ENCODE results near the gene TCF4. TPM values are rescaled to one million over a fixed set of nuclear protein-coding genes. Genes with fewer than 3 reads are reported as not detected.
A peak's percentile ranks its signal among the peaks of the same experiment; 100 is the strongest.

Gene TCF4
- total RNA-seq, 1 experiment from 2014 or later: 261 TPM

- Histone ChIP-seq H3K4me1 (ENCODE audit: low read length) (peaks cover 57% of the 10 kb centered on the region), H3K27ac (ENCODE audit: low read length) (peak overlapping the region; percentile 68), H3K4me3 (ENCODE audit: low read length) (no peak overlapping the region), H3K9me2 (replicated peaks; ENCODE audit: insufficient read depth, low read length) (no peaks in the 10 kb centered on the region), H3K9ac (ENCODE audit: low read length) (peak overlapping the region; percentile 18; the same call in 1 of the 2 replicates), H4K20me1 (ENCODE audit: insufficient read depth, low read depth, low read length) (no peaks in the 10 kb centered on the region), H3K4me2 (ENCODE audit: low read depth, low read length, poor library complexity, severe bottlenecking) (peak overlapping the region; percentile 38), H2AFZ (ENCODE audit: low read length) (no peak overlapping the region), H3K9me3 (ENCODE audit: low read length) (no peaks in the 10 kb centered on the region), H3K79me2 (ENCODE audit: low read length) (peaks cover 35% of the 10 kb centered on the region), H3K36me3 (ENCODE audit: insufficient read depth, low read length) (no peaks in the 10 kb centered on the region), H3K27me3 (ENCODE audit: low read length) (no peaks in the 10 kb centered on the region)
- peak; percentile 79 for DNase-seq
Observed at GRCh38 chr18:55343396-55344073, 244.5 kb downstream of the TCF4 start.

- DNase-seq: no peak
- H3K4me3 ChIP-seq (ENCODE audit: low read length): no peak overlapping the region
- H3K9me3 ChIP-seq (ENCODE audit: low read length): no peaks in the 10 kb centered on the region
- no peak overlapping the region for H3K9ac ChIP-seq (ENCODE audit: low read length)
- H3K27ac ChIP-seq (ENCODE audit: low read length): no peak overlapping the region
- H2AFZ ChIP-seq (ENCODE audit: low read length): no peak overlapping the region
- 0 out of 2 replicates have a peak, but pooled peaks cover 3% of the 10 kb centered on the region for H3K36me3 ChIP-seq (ENCODE audit: insufficient read depth, low read length)
- peaks cover 29% of the 10 kb centered on the region for H3K79me2 ChIP-seq (ENCODE audit: low read length)
- no peaks in the 10 kb centered on the region for H3K9me2 ChIP-seq (replicated peaks; ENCODE audit: insufficient read depth, low read length)
- no peaks in the 10 kb centered on the region for H3K27me3 ChIP-seq (ENCODE audit: low read length)
- H3K4me1 ChIP-seq (ENCODE audit: low read length): peaks cover 42% of the 10 kb centered on the region
- no peak overlapping the region for H3K4me2 ChIP-seq (ENCODE audit: low read depth, low read length, poor library complexity, severe bottlenecking)
- H4K20me1 ChIP-seq (ENCODE audit: insufficient read depth, low read depth, low read length): no peaks in the 10 kb centered on the region
Observed at GRCh38 chr18:55340998-55341397, 247.0 kb downstream of the TCF4 start.

- Histone ChIP-seq H3K9ac (ENCODE audit: low read length) (no peak overlapping the region), H4K20me1 (ENCODE audit: insufficient read depth, low read depth, low read length) (no peaks in the 10 kb centered on the region)
Observed at GRCh38 chr18:55339990-55340389, 248.0 kb downstream of the TCF4 start.

GRCh38 chr18:55338978-55339650, 248.9 kb downstream of the TCF4 start:
- Histone ChIP-seq H3K4me3 (ENCODE audit: low read length) (no peak overlapping the region), H3K4me1 (ENCODE audit: low read length) (peaks cover 31% of the 10 kb centered on the region), H3K9me3 (ENCODE audit: low read length) (no peaks in the 10 kb centered on the region), H3K36me3 (ENCODE audit: insufficient read depth, low read length) (0 out of 2 replicates have a peak, but pooled peaks cover 3% of the 10 kb centered on the region), H2AFZ (ENCODE audit: low read length) (no peak overlapping the region), H3K27me3 (ENCODE audit: low read length) (no peaks in the 10 kb centered on the region), H3K9me2 (replicated peaks; ENCODE audit: insufficient read depth, low read length) (no peaks in the 10 kb centered on the region), H3K4me2 (ENCODE audit: low read depth, low read length, poor library complexity, severe bottlenecking) (no peak overlapping the region), H3K9ac (ENCODE audit: low read length) (no peak overlapping the region), H4K20me1 (ENCODE audit: insufficient read depth, low read depth, low read length) (no peaks in the 10 kb centered on the region), H3K27ac (ENCODE audit: low read length) (no peak overlapping the region; the same call in 1 of the 2 replicates), H3K79me2 (ENCODE audit: low read length) (peaks cover 33% of the 10 kb centered on the region)
- no peak for DNase-seq

More at GRCh38 chr18:55339990-55340389, 248.0 kb downstream of the TCF4 start:
- H3K4me3 ChIP-seq (ENCODE audit: low read length): no peak overlapping the region
- no peak overlapping the region for H2AFZ ChIP-seq (ENCODE audit: low read length)
- H3K9me2 ChIP-seq (replicated peaks; ENCODE audit: insufficient read depth, low read length): no peaks in the 10 kb centered on the region
- DNase-seq: no peak
- H3K27ac ChIP-seq (ENCODE audit: low read length): no peak overlapping the region
- H3K9me3 ChIP-seq (ENCODE audit: low read length): no peaks in the 10 kb centered on the region
- peaks cover 39% of the 10 kb centered on the region for H3K4me1 ChIP-seq (ENCODE audit: low read length)
- no peak overlapping the region for H3K4me2 ChIP-seq (ENCODE audit: low read depth, low read length, poor library complexity, severe bottlenecking)
- peaks cover 36% of the 10 kb centered on the region for H3K79me2 ChIP-seq (ENCODE audit: low read length)
- no peaks in the 10 kb centered on the region for H3K27me3 ChIP-seq (ENCODE audit: low read length)
- 0 out of 2 replicates have a peak, but pooled peaks cover 3% of the 10 kb centered on the region for H3K36me3 ChIP-seq (ENCODE audit: insufficient read depth, low read length)

GRCh38 chr18:55337908-55338521, 250.0 kb downstream of the TCF4 start:
- no peak overlapping the region for H3K27ac ChIP-seq (ENCODE audit: low read length)
- no peak for DNase-seq
- no peaks in the 10 kb centered on the region for H3K27me3 ChIP-seq (ENCODE audit: low read length)
- H3K36me3 ChIP-seq (ENCODE audit: insufficient read depth, low read length): 0 out of 2 replicates have a peak, but pooled peaks cover 3% of the 10 kb centered on the region
- no peaks in the 10 kb centered on the region for H3K9me2 ChIP-seq (replicated peaks; ENCODE audit: insufficient read depth, low read length)
- H3K9me3 ChIP-seq (ENCODE audit: low read length): no peaks in the 10 kb centered on the region
- peaks cover 20% of the 10 kb centered on the region for H3K4me1 ChIP-seq (ENCODE audit: low read length)
- no peaks in the 10 kb centered on the region for H4K20me1 ChIP-seq (ENCODE audit: insufficient read depth, low read depth, low read length)
- H2AFZ ChIP-seq (ENCODE audit: low read length): no peak overlapping the region
- H3K79me2 ChIP-seq (ENCODE audit: low read length): peaks cover 33% of the 10 kb centered on the region
- H3K9ac ChIP-seq (ENCODE audit: low read length): no peak overlapping the region
- no peak overlapping the region for H3K4me3 ChIP-seq (ENCODE audit: low read length)
- H3K4me2 ChIP-seq (ENCODE audit: low read depth, low read length, poor library complexity, severe bottlenecking): no peak overlapping the region

GRCh38 chr18:55337138-55337537, 250.9 kb downstream of the TCF4 start:
- Histone ChIP-seq H2AFZ (ENCODE audit: low read length) (no peak overlapping the region), H3K9me3 (ENCODE audit: low read length) (no peaks in the 10 kb centered on the region), H3K36me3 (ENCODE audit: insufficient read depth, low read length) (0 out of 2 replicates have a peak, but pooled peaks cover 3% of the 10 kb centered on the region), H3K9me2 (replicated peaks; ENCODE audit: insufficient read depth, low read length) (no peaks in the 10 kb centered on the region), H4K20me1 (ENCODE audit: insufficient read depth, low read depth, low read length) (no peaks in the 10 kb centered on the region), H3K27me3 (ENCODE audit: low read length) (no peaks in the 10 kb centered on the region), H3K4me2 (ENCODE audit: low read depth, low read length, poor library complexity, severe bottlenecking) (no peak overlapping the region), H3K79me2 (ENCODE audit: low read length) (peaks cover 25% of the 10 kb centered on the region), H3K4me3 (ENCODE audit: low read length) (no peak overlapping the region), H3K27ac (ENCODE audit: low read length) (no peak overlapping the region), H3K4me1 (ENCODE audit: low read length) (peaks cover 14% of the 10 kb centered on the region; the same call in 1 of the 2 replicates), H3K9ac (ENCODE audit: low read length) (no peak overlapping the region)
- no peak for DNase-seq

- no peaks in the 10 kb centered on the region for H3K9me2 ChIP-seq (replicated peaks; ENCODE audit: insufficient read depth, low read length)
- H2AFZ ChIP-seq (ENCODE audit: low read length): no peak overlapping the region
- H4K20me1 ChIP-seq (ENCODE audit: insufficient read depth, low read depth, low read length): no peaks in the 10 kb centered on the region
- H3K4me3 ChIP-seq (ENCODE audit: low read length): no peak overlapping the region
- no peaks in the 10 kb centered on the region for H3K9me3 ChIP-seq (ENCODE audit: low read length)
- H3K36me3 ChIP-seq (ENCODE audit: insufficient read depth, low read length): 0 out of 2 replicates have a peak, but pooled peaks cover 3% of the 10 kb centered on the region
- no peak overlapping the region for H3K27ac ChIP-seq (ENCODE audit: low read length)
- H3K9ac ChIP-seq (ENCODE audit: low read length): no peak overlapping the region
- H3K4me2 ChIP-seq (ENCODE audit: low read depth, low read length, poor library complexity, severe bottlenecking): no peak overlapping the region
- H3K4me1 ChIP-seq (ENCODE audit: low read length): peaks cover 14% of the 10 kb centered on the region; the same call in 1 of the 2 replicates
- H3K79me2 ChIP-seq (ENCODE audit: low read length): peaks cover 23% of the 10 kb centered on the region
- H3K27me3 ChIP-seq (ENCODE audit: low read length): no peaks in the 10 kb centered on the region
- DNase-seq: no peak
Observed at GRCh38 chr18:55336438-55337100, 251.4 kb downstream of the TCF4 start.
